HG03280 (cell line): Measurements from ENCODE around the gene AIFM3.

ENCODE experiments used
- ATAC-seq: cut with Tn5 transposase; IDR thresholded peaks from one replicate; pipeline ENCODE4 v1.9.1; 2021; ENCODE audit warnings: mild to moderate bottlenecking, moderate library complexity; ENCODE audit not compliant: unreplicated experiment

Gene AIFM3

GRCh38 chr22:21022955-21023614, 56.0 kb downstream of the AIFM3 start:
- ATAC-seq, result no peak

GRCh38 chr22:21025266-21025665, 58.2 kb downstream of the AIFM3 start:
- no peak for ATAC-seq

GRCh38 chr22:21025763-21026755, 59.0 kb downstream of the AIFM3 start:
- no peak for ATAC-seq

GRCh38 chr22:21026783-21027692, 60.0 kb downstream of the AIFM3 start:
- ATAC-seq, result no peak

- ATAC-seq, result no peak
These were observed 61.5 kb downstream of the AIFM3 start for GRCh38 chr22:21028277-21029251.

- ATAC-seq, result no peak
These were observed 62.5 kb downstream of the AIFM3 start for GRCh38 chr22:21029486-21030025.

- ATAC-seq, result no peak
These were observed 63.0 kb downstream of the AIFM3 start for GRCh38 chr22:21030032-21030431.
